Tibial nerve (tissue), 4 donors: ENCODE results near the gene IL36RN.

Source experiments
- CTCF ChIP-seq, 5 experiments: fragments of 200-600 bp in 3 of 5; fragments of 450-650 bp in 2 of 5; sonication (generic) in 3 of 5; IDR thresholded peaks; one replicate each; pipeline ENCODE4 v1.5.1; 2016 to 2019; ENCODE audit warnings: antibody characterized with exemption in 5 of 5, mild to moderate bottlenecking in 3 of 5, moderate library complexity in 2 of 5
- EP300 ChIP-seq, 2 donors: sonication (generic); formaldehyde crosslinking; IDR thresholded peaks; one replicate each; pipeline ENCODE4 v1.6.1; 2017; ENCODE audit warnings: antibody characterized with exemption in 2 of 2, mild to moderate bottlenecking in 1 of 2
- POLR2A ChIP-seq, 2 donors: fragments of 450-650 bp; IDR thresholded peaks; one replicate each; pipeline ENCODE4 v1.6.1; 2017; ENCODE audit warnings: antibody characterized with exemption in 2 of 2, mild to moderate bottlenecking in 2 of 2, moderate library complexity in 2 of 2

GRCh38 chr2:113011108-113011507 is 47.9 kb upstream of the IL36RN start:
- TF ChIP-seq EP300 (IDR thresholded peaks at IDR 0.05) (no peak), CTCF (IDR thresholded peaks at IDR 0.05) (no peak), POLR2A (IDR thresholded peaks at IDR 0.05) (no peak)
